GM19372 (cell line): ENCODE results near the gene PTH1R.

Experiments used
- ATAC-seq: cut with Tn5 transposase; IDR thresholded peaks from one replicate; pipeline ENCODE4 v1.9.1; 2021; ENCODE audit warnings: mild to moderate bottlenecking, low read depth, moderate library complexity; ENCODE audit not compliant: unreplicated experiment

Gene PTH1R

DNA sequence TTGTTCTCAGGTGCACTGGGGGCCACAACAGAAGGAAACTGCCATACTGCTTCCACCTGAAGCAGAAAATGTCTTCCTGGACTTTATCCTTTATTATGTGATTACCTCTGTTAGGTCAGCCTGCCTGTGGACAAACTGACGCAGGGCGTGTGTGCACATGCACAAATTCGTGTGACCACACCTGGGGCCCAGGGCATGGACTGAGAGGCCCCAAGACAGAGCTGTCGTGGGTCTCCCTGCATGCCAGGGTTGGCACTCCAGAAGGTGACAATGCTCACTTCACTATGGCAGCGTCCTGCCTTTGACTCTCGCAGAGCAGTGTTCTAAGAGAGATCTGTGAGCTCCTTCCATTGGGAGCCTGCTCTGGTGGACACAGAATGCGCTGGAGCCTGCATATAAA is 64.6 kb downstream of the PTH1R start:
- no peak for ATAC-seq

DNA sequence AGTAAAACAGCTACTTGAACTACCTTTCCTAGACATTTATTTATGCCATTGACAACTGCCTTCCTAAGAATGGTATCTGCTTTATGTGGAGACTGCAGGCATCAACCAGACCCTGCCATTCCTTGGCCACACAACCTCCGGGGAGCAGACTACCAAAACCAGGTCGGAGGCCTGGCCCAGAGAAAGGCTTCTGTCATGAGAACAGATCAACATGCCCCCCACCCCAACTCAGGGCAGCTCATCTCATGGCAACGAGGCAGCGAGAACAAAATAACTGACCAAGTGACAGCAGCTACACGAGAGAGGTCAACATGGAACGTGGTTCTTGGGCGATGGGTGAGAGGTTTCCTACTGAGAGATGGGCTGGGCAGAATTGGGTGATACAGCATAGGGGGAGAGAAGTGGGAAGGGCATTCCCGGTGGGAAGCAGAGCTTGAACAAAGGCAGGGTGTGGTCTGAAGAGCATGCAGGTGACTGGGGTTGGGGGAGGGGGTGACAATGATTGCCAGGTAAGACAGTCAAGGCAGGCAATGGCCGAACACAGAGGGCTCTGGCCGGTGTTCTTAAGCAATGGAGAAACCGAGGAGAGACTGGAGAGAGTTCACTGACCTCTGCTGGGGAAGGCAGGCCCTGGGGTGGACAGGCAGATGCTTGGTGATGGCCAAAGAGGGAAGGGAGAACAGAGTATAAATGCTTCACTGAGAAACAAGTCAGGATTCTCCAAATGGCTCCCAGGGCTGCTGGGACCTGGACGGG is 65.1 kb downstream of the PTH1R start:
- no peak for ATAC-seq

DNA sequence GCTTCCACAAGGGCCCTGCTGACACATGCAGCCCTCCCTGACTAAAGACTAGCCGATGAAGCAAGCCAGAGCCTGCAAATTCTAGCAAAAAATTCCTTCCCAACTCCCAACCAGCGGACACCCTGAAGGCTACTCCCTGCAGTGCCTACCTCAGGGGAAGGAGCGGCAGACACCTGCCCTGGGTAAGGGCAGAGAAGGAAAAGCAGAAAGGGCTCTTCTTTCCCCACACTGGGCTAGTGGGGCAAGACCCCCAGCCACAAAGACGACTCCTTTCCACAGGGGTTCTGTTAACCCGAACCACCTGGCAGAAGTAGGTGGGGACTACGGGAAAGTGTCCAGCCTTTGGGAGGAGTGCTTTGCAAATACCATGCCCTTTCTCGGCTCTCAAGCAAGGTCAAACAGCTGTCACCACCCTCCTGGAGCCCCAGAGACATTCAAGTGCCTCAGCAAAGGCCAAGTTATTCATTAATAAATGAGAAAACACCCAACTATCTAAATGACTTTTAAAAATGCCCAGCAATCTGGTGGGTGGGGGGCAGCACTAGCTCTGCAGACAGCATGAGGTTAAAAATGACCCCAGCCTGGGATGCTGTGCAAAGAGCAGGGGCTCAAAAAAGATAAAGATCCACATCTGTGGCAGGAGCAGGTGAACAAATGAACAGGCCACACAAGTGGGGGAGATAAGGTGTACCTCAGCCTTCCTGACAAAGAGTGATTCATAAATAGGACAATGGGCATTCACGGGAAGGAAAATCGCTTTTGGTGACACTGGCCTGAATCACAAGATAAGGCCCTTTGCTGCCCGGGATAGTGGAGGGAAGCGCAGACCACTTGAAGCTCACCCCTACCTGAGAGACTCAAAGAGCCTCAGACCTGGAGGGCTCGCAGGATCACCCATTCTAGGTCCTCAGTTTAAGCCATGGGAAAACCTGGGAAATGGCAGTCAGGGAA is 66.0 kb downstream of the PTH1R start:
- ATAC-seq: no peak

DNA sequence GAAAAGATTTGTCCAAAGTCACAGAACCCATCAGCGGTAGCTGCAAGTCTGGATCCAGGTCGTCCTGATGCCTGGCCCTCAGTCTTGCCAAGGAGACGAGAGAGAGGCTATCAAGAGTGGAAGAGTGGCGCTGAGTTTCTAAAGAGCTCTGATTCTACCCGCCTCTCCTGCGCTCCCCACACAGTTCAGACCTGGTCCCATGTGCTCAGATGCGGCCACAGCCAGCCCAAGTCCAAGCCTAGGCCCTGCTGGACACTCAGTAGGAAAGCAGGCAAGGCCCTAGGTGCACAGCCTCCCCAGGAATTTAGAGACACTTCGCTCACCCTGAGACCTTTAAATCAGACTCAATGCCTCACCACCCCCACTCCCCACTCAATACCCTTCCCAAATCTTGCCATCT is 66.7 kb downstream of the PTH1R start:
- no peak for ATAC-seq

DNA sequence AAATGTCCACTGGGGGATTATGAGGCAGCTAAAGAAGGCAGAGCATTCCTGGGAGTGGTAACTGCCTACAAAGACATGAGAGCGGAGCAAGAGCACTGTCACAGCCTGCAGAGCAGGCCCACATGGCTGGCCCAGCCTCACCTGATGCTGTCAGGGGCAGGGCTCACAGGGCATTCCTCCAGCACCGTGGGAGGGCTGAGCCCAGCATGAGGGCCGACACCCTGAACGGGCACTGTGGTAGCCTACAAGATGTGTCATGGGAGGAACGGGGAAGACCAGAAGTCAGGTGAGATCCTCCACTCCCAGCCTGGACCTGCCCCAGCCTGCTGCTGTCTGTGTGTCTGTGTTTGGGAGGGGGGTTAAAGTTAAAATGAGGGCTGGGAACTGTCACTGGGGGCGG is 68.9 kb downstream of the PTH1R start:
- no peak for ATAC-seq

DNA sequence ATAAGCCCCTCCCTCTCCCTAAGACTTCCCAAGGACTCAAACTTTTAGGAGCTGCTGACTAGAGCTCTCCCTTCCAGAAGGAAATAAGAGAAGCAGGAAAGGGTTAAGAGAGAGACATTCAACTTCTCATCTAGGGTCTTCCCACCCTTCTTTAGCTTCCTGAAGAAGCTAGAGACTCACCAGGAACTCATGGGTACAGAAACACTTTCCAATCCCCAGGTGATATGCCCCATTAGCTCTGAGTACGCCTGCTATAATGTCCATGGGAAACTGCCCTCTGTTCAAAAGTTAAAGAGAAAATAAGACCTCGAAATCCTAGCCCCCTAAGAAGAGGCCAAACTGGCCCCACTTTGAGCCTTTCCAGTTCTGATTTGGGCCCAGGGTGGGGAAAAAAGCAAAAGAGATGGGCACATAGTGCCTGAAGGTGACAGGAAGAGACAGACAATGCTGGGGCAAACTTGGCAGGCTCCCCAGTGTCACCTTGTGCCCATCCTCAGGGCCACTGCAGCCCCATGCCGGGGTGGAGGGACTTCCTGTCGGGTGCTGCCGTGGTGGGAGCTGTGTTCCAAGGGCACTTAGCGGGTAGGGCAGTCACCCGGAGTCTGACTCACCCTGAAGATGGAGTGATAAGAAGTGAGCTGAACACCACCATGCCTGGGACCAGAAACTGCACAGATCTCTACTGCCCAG is 69.5 kb downstream of the PTH1R start:
- ATAC-seq: no peak

DNA sequence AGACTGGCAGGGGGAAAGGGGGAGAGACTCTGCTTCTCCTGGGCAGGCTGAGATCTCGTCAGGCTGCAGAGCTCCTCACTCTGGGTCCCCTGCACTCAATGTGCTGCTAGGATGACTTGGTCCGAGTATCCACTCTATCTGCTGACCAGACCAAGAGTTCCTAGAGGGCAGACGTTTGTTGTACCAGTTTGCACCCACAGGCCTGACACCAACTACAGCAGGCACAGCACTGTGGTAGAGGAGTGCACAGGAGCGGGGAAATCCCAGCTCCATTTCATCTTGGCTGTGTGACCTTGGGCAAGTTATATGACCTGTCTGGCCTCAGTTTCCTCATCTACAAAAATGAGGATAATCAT is 70.0 kb downstream of the PTH1R start:
- ATAC-seq: no peak

DNA sequence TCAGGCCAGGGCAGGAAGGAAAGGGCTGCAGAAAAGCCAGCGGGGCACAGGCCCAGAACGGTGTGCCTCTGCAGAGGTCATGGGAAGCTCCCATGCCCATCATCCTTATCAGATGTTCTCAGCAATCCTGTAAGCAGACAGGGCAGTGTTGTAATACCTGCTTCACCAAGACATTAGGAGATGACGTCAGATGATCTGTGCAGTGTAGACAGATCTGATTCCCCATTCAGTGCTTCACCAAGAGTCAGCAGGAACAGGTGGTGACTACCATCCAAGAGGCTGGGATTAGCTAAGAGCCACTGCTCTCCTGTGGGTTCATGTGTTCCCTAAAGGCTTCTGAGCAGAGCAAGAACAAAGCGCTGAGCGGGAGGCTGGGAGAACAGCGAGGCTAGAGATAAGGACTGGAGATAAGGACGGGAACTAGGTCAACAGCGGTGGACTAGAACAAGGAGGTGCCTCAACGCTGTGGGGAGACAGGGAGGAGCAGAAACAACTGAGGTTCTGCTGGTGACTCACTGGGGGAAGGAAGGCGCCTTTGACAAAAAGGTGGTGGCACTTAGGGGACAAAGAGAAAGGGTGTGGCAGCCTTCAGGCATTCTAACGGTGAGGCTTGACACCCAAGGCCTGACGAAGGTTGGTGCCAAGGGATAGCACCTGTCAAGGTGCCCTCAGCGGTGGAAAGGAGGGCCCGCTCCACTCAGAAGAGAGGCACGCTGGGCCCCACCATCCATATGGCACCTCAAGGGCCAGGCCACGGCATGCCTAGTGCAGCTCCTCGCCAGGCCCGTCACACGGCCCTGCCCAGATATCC is 70.7 kb downstream of the PTH1R start:
- ATAC-seq: no peak

DNA sequence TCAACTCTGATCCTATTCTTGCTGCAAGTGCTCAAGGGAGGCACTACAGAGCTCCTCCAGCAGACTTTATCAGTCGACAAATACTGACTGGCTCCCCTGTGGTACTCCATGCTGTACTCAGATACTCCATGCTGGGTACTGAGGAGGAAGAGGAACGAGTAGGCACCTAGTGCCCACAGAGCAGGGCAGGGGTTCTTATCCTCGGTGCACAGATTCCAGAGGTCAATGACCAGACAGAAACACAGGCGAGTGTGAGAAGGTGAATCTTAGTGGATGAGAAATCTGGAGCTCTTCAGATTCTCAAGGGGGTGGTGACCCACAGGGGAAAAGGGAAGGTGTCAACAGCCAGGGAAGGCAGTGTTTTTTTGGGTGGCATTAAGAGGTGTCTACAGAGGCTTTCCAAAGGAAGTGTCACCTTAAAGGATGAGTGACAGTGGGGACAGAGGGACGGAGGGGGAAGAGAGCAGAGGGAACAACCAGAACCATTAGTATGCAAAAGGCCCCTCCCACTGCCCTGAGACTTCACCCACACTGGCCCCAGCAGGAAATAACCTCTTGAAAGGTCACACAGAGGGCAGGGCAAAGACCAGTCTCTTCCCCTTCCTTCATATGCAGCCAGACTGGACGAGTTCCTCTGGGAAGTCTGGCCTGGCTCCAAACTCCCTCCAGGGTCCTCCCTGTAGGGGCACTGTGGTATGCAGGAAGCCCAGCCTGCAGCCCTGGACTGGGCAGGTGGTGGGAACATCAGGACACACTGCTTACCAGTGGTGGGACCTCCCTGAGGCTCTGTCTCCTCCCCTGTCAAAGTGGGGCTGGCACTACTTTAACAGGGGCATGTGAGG is 71.5 kb downstream of the PTH1R start:
- no peak for ATAC-seq

DNA sequence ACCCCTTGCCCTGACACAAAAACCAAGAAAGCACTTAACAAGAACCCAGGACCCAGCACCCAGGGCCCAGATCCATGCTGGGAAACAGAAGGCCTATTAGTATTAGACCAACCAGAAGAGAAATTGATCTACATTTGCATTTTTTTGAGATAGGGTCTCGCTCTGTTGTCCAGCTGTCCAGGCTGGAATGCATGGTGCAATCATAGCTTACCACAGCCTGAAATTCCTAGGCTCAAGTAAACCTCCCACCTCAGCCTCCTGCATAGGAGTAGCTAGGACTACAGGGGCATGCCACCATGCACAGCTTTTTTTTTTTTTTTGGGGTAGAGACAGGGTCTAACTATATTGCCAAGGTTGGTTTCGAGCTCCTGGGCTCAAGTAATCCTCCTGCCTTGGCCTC is 72.7 kb downstream of the PTH1R start:
- ATAC-seq: no peak

DNA sequence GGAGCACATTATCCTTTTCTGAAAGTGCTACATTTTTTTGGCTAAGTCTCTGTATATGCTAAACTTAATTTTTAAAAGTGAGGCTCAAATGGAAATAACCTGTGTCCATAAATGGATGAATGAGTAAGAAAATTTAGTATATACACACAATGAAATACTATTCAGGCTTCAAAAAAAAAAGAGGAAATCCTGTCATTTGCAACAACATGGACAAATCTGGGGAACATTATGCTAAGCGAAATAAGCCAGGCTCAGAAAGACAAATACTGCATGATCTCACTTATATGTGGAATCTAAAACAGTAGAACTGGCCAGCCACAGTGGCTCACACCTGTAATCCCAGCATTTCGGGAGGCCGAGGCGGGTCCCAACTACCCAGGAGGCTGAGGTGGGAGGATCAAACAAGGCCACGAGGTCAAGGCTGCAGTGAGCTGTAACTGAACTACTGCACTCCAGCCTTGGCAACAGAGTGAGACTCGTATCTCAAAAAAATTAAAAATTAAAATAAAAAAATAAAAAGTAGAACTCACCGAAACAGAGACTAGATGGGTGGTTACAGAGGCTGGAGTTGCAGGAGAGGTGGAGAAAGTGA is 73.2 kb downstream of the PTH1R start:
- ATAC-seq: no peak

DNA sequence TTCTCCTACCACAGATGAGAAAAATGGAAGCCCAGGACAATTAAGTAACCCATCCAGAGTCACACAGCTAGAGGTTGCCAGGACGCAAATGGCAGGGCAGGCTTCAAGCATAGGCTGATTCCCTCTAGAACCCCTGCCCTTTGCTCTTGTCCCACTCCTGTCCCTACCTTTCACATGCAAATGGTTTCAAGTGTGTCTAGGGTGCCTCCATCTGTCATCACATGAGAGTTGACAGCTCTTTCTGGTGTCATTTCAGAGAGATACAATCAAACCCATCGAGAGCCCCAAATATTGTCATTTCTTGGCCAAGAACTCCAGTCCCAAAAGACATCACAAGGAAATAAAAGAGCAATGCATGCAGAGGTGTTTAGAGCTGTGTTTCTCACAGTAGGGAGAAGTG is 75.3 kb downstream of the PTH1R start:
- no peak for ATAC-seq
